Measurements from ENCODE around the gene PCK1.

- no peak for TF ChIP-seq POLR2A (IDR thresholded peaks at IDR 0.05; ENCODE audit: control extremely low read depth in 1 of 2, low read depth in 2 of 2, low read length in 2 of 2)
- TF ChIP-seq YY1 (IDR thresholded peaks at IDR 0.05; ENCODE audit: low read depth, low read length): no peak
- no peak for TF ChIP-seq MAFK (IDR thresholded peaks at IDR 0.05; ENCODE audit: low read depth, low read length)
- TF ChIP-seq SP2 (IDR thresholded peaks at IDR 0.05; ENCODE audit: low read length): no peak
- no peak for TF ChIP-seq SIN3A (conservative IDR thresholded peaks at IDR 0.05 in 1 of 2, IDR thresholded peaks at IDR 0.05 in 1 of 2; ENCODE audit: low read depth in 1 of 2, low read length in 2 of 2)
- no peak for TF ChIP-seq MAX (IDR thresholded peaks at IDR 0.05)
- no peak for TF ChIP-seq POLR2AphosphoS5 (IDR thresholded peaks at IDR 0.05; ENCODE audit: low read depth, low read length)
These were observed 18.5 kb downstream of the PCK1 start for GRCh38 chr20:57579331-57579897.

All from H1 (cell line).